IMR-90 (cell line): ENCODE results near the gene AFAP1L1. TPM values are rescaled to one million over a fixed set of nuclear protein-coding genes. Genes with fewer than 3 reads are reported as not detected.

Source experiments
- ATAC-seq: fragments of 200-7000 bp; cut with Tn5 transposase; 2 replicates; pipeline ENCODE4 v1.9.1; 2020; ENCODE audit warnings: low read depth, mild to moderate bottlenecking, moderate library complexity
- BruUV-seq: library from RNA; stranded (reverse); fragments of 400-500 nt; replicated peaks from 2 replicates; lab custom pipeline; 2021; lab: Mats Ljungman, UMichigan
- CTCF ChIA-PET: fragments of 300-600 bp; formaldehyde crosslinking; extraction: SDS; loops from one replicate; lab custom pipeline; 2021; ENCODE audit warnings: antibody characterized with exemption; lab: Yijun Ruan, JAX
- POLR2A ChIA-PET: fragments of 300-600 bp; sonication (Branson Sonifier 250); formaldehyde crosslinking; loops from one replicate; lab custom pipeline; 2022; ENCODE audit warnings: antibody characterized with exemption; ENCODE audit not compliant: unreplicated experiment; lab: Charles Lee
- DNase-seq: peaks from one replicate; pipeline ENCODE4 v3.0.0; 2013
- H2AFZ ChIP-seq: replicated peaks from 2 replicates; pipeline ENCODE3; 2013; ENCODE audit warnings: low read length, mild to moderate bottlenecking; ENCODE audit not compliant: poor library complexity
- H2AK5ac ChIP-seq: 2 replicates; pipeline ENCODE4 v1.6.1; 2013; ENCODE audit warnings: low read depth, low read length, inconsistent platforms
- H2AK9ac ChIP-seq: replicated peaks from 2 replicates; pipeline ENCODE3; 2013; ENCODE audit warnings: mild to moderate bottlenecking, low read depth, low read length, moderate library complexity; ENCODE audit not compliant: poor library complexity
- H2BK120ac ChIP-seq: 2 replicates; pipeline ENCODE4 v1.6.1; 2013; ENCODE audit warnings: low read depth, low read length, inconsistent platforms
- H2BK15ac ChIP-seq: 3 replicates; pipeline ENCODE4 v1.6.1; 2013; ENCODE audit warnings: low read depth, low read length, inconsistent platforms
- H2BK20ac ChIP-seq: 2 replicates; pipeline ENCODE4 v1.6.1; 2013; ENCODE audit warnings: low read depth, mild to moderate bottlenecking, inconsistent platforms, low read length, moderate library complexity
- H2BK5ac ChIP-seq: 2 replicates; pipeline ENCODE4 v1.6.1; 2013; ENCODE audit warnings: mild to moderate bottlenecking, low read depth, low read length, inconsistent platforms; ENCODE audit not compliant: poor library complexity, severe bottlenecking
- H3K14ac ChIP-seq: replicated peaks from 2 replicates; pipeline ENCODE4 v1.6.1; 2013; ENCODE audit warnings: low read depth, low read length, inconsistent platforms
- H3K18ac ChIP-seq: 2 replicates; pipeline ENCODE4 v1.6.1; 2013; ENCODE audit warnings: low read depth, low read length, control low read depth
- H3K23ac ChIP-seq: 2 replicates; pipeline ENCODE4 v1.6.1; 2013; ENCODE audit warnings: low read depth, low read length, inconsistent platforms
- H3K27ac ChIP-seq: 2 replicates; pipeline ENCODE4 v1.5.1; 2013; ENCODE audit warnings: mild to moderate bottlenecking, control low read depth, low read length; ENCODE audit not compliant: insufficient read depth
- H3K27me3 ChIP-seq: 2 replicates; pipeline ENCODE4 v1.6.1; 2013; ENCODE audit warnings: low read length; ENCODE audit not compliant: control insufficient read depth, insufficient read depth
- H3K36me3 ChIP-seq: 2 replicates; pipeline ENCODE4 v1.6.1; 2013; ENCODE audit warnings: low read length, mixed read lengths; ENCODE audit not compliant: control insufficient read depth, insufficient read depth
- H3K4ac ChIP-seq: 2 replicates; pipeline ENCODE4 v1.6.1; 2013; ENCODE audit warnings: low read depth, low read length, inconsistent platforms
- H3K4me1 ChIP-seq: 2 replicates; pipeline ENCODE4 v1.6.1; 2013; ENCODE audit warnings: low read length, mixed read lengths; ENCODE audit not compliant: control insufficient read depth, insufficient read depth
- H3K4me2 ChIP-seq: 2 replicates; pipeline ENCODE4 v1.6.1; 2013; ENCODE audit warnings: low read depth, mild to moderate bottlenecking, control low read depth, low read length, moderate library complexity
- H3K4me3 ChIP-seq: 2 replicates; pipeline ENCODE4 v1.5.1; 2013; ENCODE audit warnings: low read depth, mild to moderate bottlenecking, control low read depth, low read length, moderate library complexity; ENCODE audit not compliant: insufficient read depth
- H3K56ac ChIP-seq: 2 replicates; pipeline ENCODE4 v1.6.1; 2013; ENCODE audit warnings: low read length, inconsistent platforms; ENCODE audit not compliant: insufficient read depth; ENCODE audit errors: extremely low read depth
- H3K79me1 ChIP-seq, 2 experiments: 2 replicates each; pipeline ENCODE4 v1.6.1; 2013; ENCODE audit warnings: low read length in 2 of 2, inconsistent platforms in 1 of 2, low read depth in 1 of 2
- H3K9ac ChIP-seq: 2 replicates; pipeline ENCODE4 v1.6.1; 2013; ENCODE audit warnings: low read depth, low read length, control low read depth
- H3K9me1 ChIP-seq: 2 replicates; pipeline ENCODE4 v1.6.1; 2013; ENCODE audit warnings: low read length, inconsistent platforms; ENCODE audit not compliant: insufficient read depth
- H3K9me3 ChIP-seq: 2 replicates; pipeline ENCODE4 v1.6.1; 2013; ENCODE audit warnings: low read length; ENCODE audit not compliant: control insufficient read depth, insufficient read depth
- H4K20me1 ChIP-seq: 2 replicates; pipeline ENCODE4 v1.6.1; 2013; ENCODE audit warnings: low read length, inconsistent platforms; ENCODE audit not compliant: insufficient read depth
- H4K5ac ChIP-seq: 2 replicates; pipeline ENCODE4 v1.6.1; 2013; ENCODE audit warnings: mild to moderate bottlenecking, low read depth, low read length, control low read depth
- H4K8ac ChIP-seq, 2 experiments: 2 replicates each; pipeline ENCODE4 v1.6.1; 2013; ENCODE audit warnings: low read depth in 2 of 2, low read length in 2 of 2, control low read depth in 1 of 2, inconsistent platforms in 1 of 2
- H4K91ac ChIP-seq: 2 replicates; pipeline ENCODE4 v1.6.1; 2013; ENCODE audit warnings: low read depth, low read length, inconsistent platforms; ENCODE audit not compliant: insufficient read depth
- BHLHE40 ChIP-seq: fragments of 150-350 bp; IDR thresholded peaks from 2 replicates; pipeline ENCODE4 v1.6.1; 2016; ENCODE audit warnings: mild to moderate bottlenecking, low read depth, low read length
- CEBPB ChIP-seq: IDR thresholded peaks from 2 replicates; pipeline ENCODE4 v1.6.1; 2012; ENCODE audit warnings: low read depth, low read length, improper control_type of control experiment
- CHD1 ChIP-seq: IDR thresholded peaks from 2 replicates; pipeline ENCODE4 v1.6.1; 2012; ENCODE audit warnings: low read depth, low read length, improper control_type of control experiment
- CTCF ChIP-seq: conservative IDR thresholded peaks from 2 replicates; pipeline ENCODE4 v1.5.1; 2012; ENCODE audit warnings: mild to moderate bottlenecking, low read depth, low read length, improper control_type of control experiment
- ELK1 ChIP-seq: fragments of 150-350 bp; IDR thresholded peaks from 2 replicates; pipeline ENCODE4 v1.6.1; 2016; ENCODE audit warnings: low read depth, mild to moderate bottlenecking, low read length, moderate library complexity, borderline replicate concordance
- FOS ChIP-seq: fragments of 150-350 bp; IDR thresholded peaks from 2 replicates; pipeline ENCODE4 v1.6.1; 2016; ENCODE audit warnings: low read depth, low read length
- MAFK ChIP-seq: IDR thresholded peaks from 2 replicates; pipeline ENCODE4 v1.6.1; 2012; ENCODE audit warnings: low read depth, low read length, improper control_type of control experiment
- MAZ ChIP-seq: IDR thresholded peaks from 2 replicates; pipeline ENCODE4 v1.6.1; 2012; ENCODE audit warnings: low read depth, mild to moderate bottlenecking, low read length, improper control_type of control experiment, moderate library complexity, borderline replicate concordance
- NFE2L2 ChIP-seq: fragments of 150-350 bp; IDR thresholded peaks from 2 replicates; pipeline ENCODE4 v1.6.1; 2016; ENCODE audit warnings: low read depth, mild to moderate bottlenecking, low read length
- POLR2A ChIP-seq: IDR thresholded peaks from 2 replicates; pipeline ENCODE4 v1.6.1; 2012; ENCODE audit warnings: mild to moderate bottlenecking, low read depth, low read length
- RAD21 ChIP-seq: IDR thresholded peaks from 2 replicates; pipeline ENCODE4 v1.6.1; 2012; ENCODE audit warnings: low read length, improper control_type of control experiment
- RCOR1 ChIP-seq: IDR thresholded peaks from 2 replicates; pipeline ENCODE4 v1.6.1; 2012; ENCODE audit warnings: mild to moderate bottlenecking, low read length, improper control_type of control experiment; ENCODE audit not compliant: insufficient replicate concordance
- RFX5 ChIP-seq: IDR thresholded peaks from 2 replicates; pipeline ENCODE4 v1.8.0; 2012; ENCODE audit warnings: low read depth, mild to moderate bottlenecking, low read length, moderate library complexity
- WGBS, 2 experiments: methylation state at CpG; one replicate each; pipeline versions ENCODE4 v1.1.5 to v1.1.7; 2013; ENCODE audit warnings: missing lambda C conversion rate in 2 of 2; ENCODE audit not compliant: insufficient read length in 1 of 2; ENCODE audit errors: extremely low coverage in 2 of 2; 5-methylcytosine and 5-hydroxymethylcytosine counted together
- dilution Hi-C: fragments of 300-500 bp; cut with HindIII; formaldehyde crosslinking; loops from one replicate; pipeline ENCODE4 v1.14.3; 2018; ENCODE audit warnings: low sequenced_read_pairs; ENCODE audit not compliant: unreplicated experiment
- in situ Hi-C: fragments of 300-500 bp; cut with MboI; formaldehyde crosslinking; loops from 3 replicates; pipeline ENCODE4 v1.14.3; 2019; ENCODE audit warnings: low sequenced_read_pairs, inconsistent platforms, mixed read lengths
- intact Hi-C: fragments of 100-400 bp; cut with micrococcal nuclease; formaldehyde crosslinking; loops from 2 replicates; pipeline ENCODE4 v1.10.0; 2022
- polyA plus RNA-seq, 3 experiments: library from polyadenylated mRNA; depleted of rRNA; stranded (reverse); fragments of >200 nt; gene quantifications; 2 replicates each; pipeline ENCODE4 v1.2.3, GENCODE V29; 2012; ENCODE audit warnings: low replicate concordance in 1 of 3
- total RNA-seq: library from RNA; depleted of rRNA; stranded (reverse); fragments of >200 nt; gene quantifications from 2 replicates; pipeline ENCODE4 v1.2.3, GENCODE V29; 2012
- TF ChIP-seq, protein P1 (sequence below): fragments of 150-350 bp; IDR thresholded peaks from 2 replicates; pipeline ENCODE4 v1.6.1; 2017; ENCODE audit warnings: mild to moderate bottlenecking, antibody characterized with exemption, low read length, low read depth

Gene AFAP1L1
- total and polyA plus RNA-seq, 2 of the 4 experiments (the other 2 are of a cell fraction), result 3.3 to 5.7 TPM

GRCh38 chr5:149265068-149265465 lies 6.6 kb upstream of the AFAP1L1 start:
- no TSS peak for BruUV-seq
- TF ChIP-seq, protein P1, sequence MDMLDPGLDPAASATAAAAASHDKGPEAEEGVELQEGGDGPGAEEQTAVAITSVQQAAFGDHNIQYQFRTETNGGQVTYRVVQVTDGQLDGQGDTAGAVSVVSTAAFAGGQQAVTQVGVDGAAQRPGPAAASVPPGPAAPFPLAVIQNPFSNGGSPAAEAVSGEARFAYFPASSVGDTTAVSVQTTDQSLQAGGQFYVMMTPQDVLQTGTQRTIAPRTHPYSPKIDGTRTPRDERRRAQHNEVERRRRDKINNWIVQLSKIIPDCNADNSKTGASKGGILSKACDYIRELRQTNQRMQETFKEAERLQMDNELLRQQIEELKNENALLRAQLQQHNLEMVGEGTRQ, result no peak
- TF ChIP-seq RCOR1 (no peak), MAFK (no peak), FOS (no peak), MAZ (no peak), BHLHE40 (no peak), NFE2L2 (no peak), RAD21 (no peak), RFX5 (no peak), CEBPB (no peak), CHD1 (no peak), POLR2A (no peak), CTCF (no peak), ELK1 (no peak)
- intact Hi-C loops, result loop anchor here (2.0 to 5.0 kb wide), 4 partner anchors 82 to 533 kb away; partner anchors contain the start of gene GRPEL2
- no peak overlapping the region for H3K56ac ChIP-seq
- POLR2A ChIA-PET, result no interaction called here
- H2BK20ac ChIP-seq, result no peak overlapping the region
- H3K79me1 ChIP-seq, result no peaks in the 10 kb centered on the region
- H4K8ac ChIP-seq, result no peak overlapping the region
- WGBS, 2 experiments, result 100% methylated on average over 1 of the region's 7 CpGs; no CpG with 5 or more reads in 1 of the 2 experiments
- no peak overlapping the region for H3K23ac ChIP-seq
- dilution Hi-C loops, result no loop called here
- H2BK5ac ChIP-seq, result no peak overlapping the region
- in situ Hi-C loops, result loop anchor here (10.0 kb wide), 1 partner anchor 530 kb away; no protein-coding TSS in a partner anchor
- H4K91ac ChIP-seq, result no peak overlapping the region
- no peak overlapping the region for H3K4ac ChIP-seq
- no peaks in the 10 kb centered on the region for H3K9me1 ChIP-seq
- H3K27ac ChIP-seq, result no peak overlapping the region
- H3K36me3 ChIP-seq, result no peaks in the 10 kb centered on the region
- no peaks in the 10 kb centered on the region for H3K27me3 ChIP-seq
- H3K4me2 ChIP-seq, result no peak overlapping the region
- no peaks in the 10 kb centered on the region for H4K20me1 ChIP-seq
- H4K5ac ChIP-seq, result no peak overlapping the region
- H3K9ac ChIP-seq, result no peak overlapping the region
- DNase-seq (no peak), ATAC-seq (no peak)
- H3K18ac ChIP-seq, result no peak overlapping the region
- CTCF ChIA-PET, result interaction anchor here (1.2 to 1.9 kb wide), 3 partner anchors 10 to 102 kb away, joined by 4 to 9 read pairs (median 6); no protein-coding TSS in a partner anchor
- H3K14ac ChIP-seq, result no peak overlapping the region
- no peak overlapping the region for H2AFZ ChIP-seq
- no peak overlapping the region for H3K4me3 ChIP-seq
- no peaks in the 10 kb centered on the region for H3K4me1 ChIP-seq
- no peak overlapping the region for H2BK120ac ChIP-seq
- peaks cover 2% of the 10 kb centered on the region; the same call in 1 of the 2 replicates for H3K9me3 ChIP-seq
- no peak overlapping the region for H2AK9ac ChIP-seq
- H2AK5ac ChIP-seq, result no peak overlapping the region
- no peak overlapping the region for H2BK15ac ChIP-seq
